Measurements from ENCODE around the gene KCNJ5.

DNA sequence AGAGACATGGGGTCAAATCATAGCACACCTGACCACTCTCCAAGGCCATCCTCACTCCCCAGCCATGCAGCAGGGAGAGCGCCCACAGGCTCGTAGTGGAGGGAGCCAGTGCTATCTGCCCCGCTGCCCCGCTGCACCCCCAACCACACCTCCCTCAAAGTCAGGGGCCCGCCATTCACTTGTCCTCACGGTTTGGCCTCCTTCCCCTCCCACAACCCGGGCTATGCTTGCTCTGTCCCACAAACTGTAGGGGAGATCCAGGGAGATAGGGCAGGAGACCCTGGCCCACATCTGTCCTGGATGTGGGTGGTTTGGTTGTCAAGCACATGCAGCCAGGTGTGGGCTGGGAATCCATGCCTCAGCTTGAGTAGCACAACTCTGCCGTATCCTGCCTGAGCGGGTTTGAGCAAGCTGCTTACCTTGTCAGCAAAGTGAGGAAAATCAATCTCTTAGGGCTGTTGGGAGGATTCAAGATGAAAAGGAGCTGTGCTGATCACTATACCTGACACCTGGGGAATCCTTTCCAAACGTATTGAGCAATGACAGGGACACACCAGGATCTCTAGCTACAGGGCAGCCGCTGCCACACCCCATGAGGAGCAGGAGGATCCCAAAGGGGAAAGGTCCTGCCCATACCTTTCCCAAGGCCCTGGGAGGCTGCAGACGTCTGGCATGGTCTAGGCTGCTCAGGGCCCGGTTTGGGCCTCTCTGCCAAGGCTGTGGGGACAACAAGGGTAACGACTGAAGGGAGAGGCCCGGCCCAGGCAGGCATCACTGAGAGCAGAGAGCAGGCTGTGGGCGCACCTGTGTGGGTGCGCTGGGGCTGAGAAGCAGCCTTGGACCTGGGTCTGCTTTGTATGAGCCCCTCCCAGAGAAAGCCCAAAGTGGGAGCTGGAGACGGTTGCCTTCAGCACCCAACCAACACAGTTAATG is 23.3 kb downstream of the KCNJ5 start:
- TF ChIP-seq ZFP30 (CRISPR knock-in tag; IDR thresholded peaks at IDR 0.05) (no peak), ISL1 (CRISPR knock-in tag; IDR thresholded peaks at IDR 0.05) (no peak), RARB (CRISPR knock-in tag; IDR thresholded peaks at IDR 0.05) (no peak), TCF4 (CRISPR knock-in tag; IDR thresholded peaks at IDR 0.05; ENCODE audit: borderline replicate concordance) (no peak), ZFP3 (CRISPR knock-in tag; IDR thresholded peaks at IDR 0.05) (no peak), ARNTL (CRISPR knock-in tag; IDR thresholded peaks at IDR 0.05; ENCODE audit: borderline replicate concordance, low read depth) (no peak), BACH2 (CRISPR knock-in tag; IDR thresholded peaks at IDR 0.05; ENCODE audit: borderline replicate concordance) (no peak), ZNF70 (CRISPR knock-in tag; IDR thresholded peaks at IDR 0.05) (no peak), PPARA (CRISPR knock-in tag; IDR thresholded peaks at IDR 0.05; ENCODE audit: borderline replicate concordance) (no peak)
- TF ChIP-seq, protein P1, sequence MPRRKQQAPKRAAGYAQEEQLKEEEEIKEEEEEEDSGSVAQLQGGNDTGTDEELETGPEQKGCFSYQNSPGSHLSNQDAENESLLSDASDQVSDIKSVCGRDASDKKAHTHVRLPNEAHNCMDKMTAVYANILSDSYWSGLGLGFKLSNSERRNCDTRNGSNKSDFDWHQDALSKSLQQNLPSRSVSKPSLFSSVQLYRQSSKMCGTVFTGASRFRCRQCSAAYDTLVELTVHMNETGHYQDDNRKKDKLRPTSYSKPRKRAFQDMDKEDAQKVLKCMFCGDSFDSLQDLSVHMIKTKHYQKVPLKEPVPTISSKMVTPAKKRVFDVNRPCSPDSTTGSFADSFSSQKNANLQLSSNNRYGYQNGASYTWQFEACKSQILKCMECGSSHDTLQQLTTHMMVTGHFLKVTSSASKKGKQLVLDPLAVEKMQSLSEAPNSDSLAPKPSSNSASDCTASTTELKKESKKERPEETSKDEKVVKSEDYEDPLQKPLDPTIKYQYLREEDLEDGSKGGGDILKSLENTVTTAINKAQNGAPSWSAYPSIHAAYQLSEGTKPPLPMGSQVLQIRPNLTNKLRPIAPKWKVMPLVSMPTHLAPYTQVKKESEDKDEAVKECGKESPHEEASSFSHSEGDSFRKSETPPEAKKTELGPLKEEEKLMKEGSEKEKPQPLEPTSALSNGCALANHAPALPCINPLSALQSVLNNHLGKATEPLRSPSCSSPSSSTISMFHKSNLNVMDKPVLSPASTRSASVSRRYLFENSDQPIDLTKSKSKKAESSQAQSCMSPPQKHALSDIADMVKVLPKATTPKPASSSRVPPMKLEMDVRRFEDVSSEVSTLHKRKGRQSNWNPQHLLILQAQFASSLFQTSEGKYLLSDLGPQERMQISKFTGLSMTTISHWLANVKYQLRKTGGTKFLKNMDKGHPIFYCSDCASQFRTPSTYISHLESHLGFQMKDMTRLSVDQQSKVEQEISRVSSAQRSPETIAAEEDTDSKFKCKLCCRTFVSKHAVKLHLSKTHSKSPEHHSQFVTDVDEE (CRISPR knock-in tag; IDR thresholded peaks at IDR 0.05), result no peak
- TF ChIP-seq, protein P2, sequence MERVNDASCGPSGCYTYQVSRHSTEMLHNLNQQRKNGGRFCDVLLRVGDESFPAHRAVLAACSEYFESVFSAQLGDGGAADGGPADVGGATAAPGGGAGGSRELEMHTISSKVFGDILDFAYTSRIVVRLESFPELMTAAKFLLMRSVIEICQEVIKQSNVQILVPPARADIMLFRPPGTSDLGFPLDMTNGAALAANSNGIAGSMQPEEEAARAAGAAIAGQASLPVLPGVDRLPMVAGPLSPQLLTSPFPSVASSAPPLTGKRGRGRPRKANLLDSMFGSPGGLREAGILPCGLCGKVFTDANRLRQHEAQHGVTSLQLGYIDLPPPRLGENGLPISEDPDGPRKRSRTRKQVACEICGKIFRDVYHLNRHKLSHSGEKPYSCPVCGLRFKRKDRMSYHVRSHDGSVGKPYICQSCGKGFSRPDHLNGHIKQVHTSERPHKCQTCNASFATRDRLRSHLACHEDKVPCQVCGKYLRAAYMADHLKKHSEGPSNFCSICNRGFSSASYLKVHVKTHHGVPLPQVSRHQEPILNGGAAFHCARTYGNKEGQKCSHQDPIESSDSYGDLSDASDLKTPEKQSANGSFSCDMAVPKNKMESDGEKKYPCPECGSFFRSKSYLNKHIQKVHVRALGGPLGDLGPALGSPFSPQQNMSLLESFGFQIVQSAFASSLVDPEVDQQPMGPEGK (CRISPR knock-in tag; IDR thresholded peaks at IDR 0.05; ENCODE audit: borderline replicate concordance), result no peak
- TF ChIP-seq, protein P3, sequence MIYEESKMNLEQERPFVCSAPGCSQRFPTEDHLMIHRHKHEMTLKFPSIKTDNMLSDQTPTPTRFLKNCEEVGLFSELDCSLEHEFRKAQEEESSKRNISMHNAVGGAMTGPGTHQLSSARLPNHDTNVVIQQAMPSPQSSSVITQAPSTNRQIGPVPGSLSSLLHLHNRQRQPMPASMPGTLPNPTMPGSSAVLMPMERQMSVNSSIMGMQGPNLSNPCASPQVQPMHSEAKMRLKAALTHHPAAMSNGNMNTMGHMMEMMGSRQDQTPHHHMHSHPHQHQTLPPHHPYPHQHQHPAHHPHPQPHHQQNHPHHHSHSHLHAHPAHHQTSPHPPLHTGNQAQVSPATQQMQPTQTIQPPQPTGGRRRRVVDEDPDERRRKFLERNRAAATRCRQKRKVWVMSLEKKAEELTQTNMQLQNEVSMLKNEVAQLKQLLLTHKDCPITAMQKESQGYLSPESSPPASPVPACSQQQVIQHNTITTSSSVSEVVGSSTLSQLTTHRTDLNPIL (CRISPR knock-in tag; IDR thresholded peaks at IDR 0.05; ENCODE audit: low read depth), result no peak
